Body of pancreas (tissue), 4 donors: ENCODE data around the gene NIPAL4.

Experiments
- POLR2A ChIP-seq, 3 donors: fragments of 450-650 bp; IDR thresholded peaks; one replicate each; pipeline ENCODE4 v1.6.1; 2016; ENCODE audit warnings: antibody characterized with exemption in 3 of 3, mild to moderate bottlenecking in 2 of 3
- TF ChIP-seq, protein P1 (sequence below), 7 experiments: fragments of 450-650 bp in 4 of 7; fragments of 200-600 bp in 3 of 7; sonication (generic) in 3 of 7; IDR thresholded peaks; one replicate each; pipeline ENCODE4 v1.5.1; 2016 to 2019; ENCODE audit warnings: antibody characterized with exemption in 7 of 7

DNA sequence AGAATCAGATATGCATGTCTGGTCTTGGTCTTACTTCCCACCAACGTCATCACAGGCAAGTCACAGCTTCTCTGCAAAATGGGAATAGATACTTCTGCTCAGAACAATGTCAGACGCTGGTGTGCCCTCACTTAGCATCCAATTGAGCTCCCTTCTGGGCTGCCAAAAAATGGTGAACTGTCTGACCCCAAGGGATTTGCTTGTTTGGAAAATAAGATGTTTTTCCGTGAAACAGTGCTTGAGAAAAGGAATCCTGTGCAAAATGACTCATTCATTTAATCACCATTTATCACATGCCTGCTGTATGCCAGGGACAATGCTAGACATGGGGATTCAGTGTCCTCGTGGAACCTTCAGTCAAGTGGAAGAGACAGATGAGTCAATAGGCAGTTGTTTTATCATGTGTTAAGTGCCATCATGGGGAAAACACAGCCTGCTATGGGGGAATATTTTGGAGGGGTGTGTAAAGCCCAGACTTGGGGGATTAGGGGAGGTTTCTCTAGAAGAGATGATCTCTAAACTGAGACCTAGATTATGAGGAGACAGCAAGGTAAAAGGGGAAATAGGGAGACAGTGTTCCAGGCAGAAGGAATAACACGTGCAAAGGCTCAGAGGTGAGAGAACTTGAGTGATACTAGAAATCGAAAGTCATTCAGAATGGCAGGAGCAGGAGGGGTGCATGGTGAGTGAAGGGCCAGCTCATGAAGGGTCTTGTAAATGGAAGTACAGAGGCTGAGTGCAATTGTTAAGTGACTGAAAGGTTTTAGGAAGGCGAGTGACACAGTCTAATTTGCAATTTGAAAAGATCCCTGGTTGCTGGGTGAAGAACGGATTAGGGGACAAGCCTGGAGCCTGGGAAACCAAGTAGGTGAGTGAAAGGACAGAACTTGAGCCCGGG lies 3.9 kb downstream of the NIPAL4 start:
- TF ChIP-seq, protein P1, sequence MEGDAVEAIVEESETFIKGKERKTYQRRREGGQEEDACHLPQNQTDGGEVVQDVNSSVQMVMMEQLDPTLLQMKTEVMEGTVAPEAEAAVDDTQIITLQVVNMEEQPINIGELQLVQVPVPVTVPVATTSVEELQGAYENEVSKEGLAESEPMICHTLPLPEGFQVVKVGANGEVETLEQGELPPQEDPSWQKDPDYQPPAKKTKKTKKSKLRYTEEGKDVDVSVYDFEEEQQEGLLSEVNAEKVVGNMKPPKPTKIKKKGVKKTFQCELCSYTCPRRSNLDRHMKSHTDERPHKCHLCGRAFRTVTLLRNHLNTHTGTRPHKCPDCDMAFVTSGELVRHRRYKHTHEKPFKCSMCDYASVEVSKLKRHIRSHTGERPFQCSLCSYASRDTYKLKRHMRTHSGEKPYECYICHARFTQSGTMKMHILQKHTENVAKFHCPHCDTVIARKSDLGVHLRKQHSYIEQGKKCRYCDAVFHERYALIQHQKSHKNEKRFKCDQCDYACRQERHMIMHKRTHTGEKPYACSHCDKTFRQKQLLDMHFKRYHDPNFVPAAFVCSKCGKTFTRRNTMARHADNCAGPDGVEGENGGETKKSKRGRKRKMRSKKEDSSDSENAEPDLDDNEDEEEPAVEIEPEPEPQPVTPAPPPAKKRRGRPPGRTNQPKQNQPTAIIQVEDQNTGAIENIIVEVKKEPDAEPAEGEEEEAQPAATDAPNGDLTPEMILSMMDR (IDR thresholded peaks at IDR 0.05): no peak
- TF ChIP-seq POLR2A (IDR thresholded peaks at IDR 0.05): no peak
